DND-41 (cell line): ENCODE measurements around the gene LDHAL6A.

Source experiments
- EZH2 ChIP-seq: IDR thresholded peaks from 3 replicates; pipeline ENCODE4 v1.6.1; 2012; ENCODE audit warnings: borderline replicate concordance, low read depth, mild to moderate bottlenecking, moderate library complexity, low read length, inconsistent platforms; ENCODE audit not compliant: severe bottlenecking
- TF ChIP-seq, protein P1 (sequence below): IDR thresholded peaks from 2 replicates; pipeline ENCODE4 v1.5.1; 2012; ENCODE audit warnings: borderline replicate concordance, low read length, moderate library complexity, mild to moderate bottlenecking; ENCODE audit not compliant: poor library complexity, severe bottlenecking; ENCODE audit errors: extremely low read depth

DNA sequence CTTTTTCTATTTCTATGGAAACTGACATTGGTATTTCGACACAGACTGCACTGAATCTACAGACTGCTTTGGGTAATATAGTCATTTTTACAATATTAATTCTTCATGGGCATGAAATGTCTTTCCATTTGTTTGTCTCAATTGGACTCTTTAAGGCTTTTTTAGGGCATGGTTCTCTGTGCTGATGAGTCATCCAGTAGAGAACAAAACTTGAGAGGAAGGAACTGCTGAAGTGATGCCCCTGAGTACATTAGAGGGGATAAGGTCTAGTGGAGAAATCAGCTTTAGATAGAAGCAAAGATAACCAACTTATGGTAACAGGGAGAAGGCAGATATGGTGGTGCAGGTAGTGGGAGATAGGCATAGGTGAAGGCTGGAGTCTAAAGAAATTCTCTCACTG is 46.0 kb downstream of the LDHAL6A start:
- TF ChIP-seq EZH2, result no peak
- TF ChIP-seq, protein P1, sequence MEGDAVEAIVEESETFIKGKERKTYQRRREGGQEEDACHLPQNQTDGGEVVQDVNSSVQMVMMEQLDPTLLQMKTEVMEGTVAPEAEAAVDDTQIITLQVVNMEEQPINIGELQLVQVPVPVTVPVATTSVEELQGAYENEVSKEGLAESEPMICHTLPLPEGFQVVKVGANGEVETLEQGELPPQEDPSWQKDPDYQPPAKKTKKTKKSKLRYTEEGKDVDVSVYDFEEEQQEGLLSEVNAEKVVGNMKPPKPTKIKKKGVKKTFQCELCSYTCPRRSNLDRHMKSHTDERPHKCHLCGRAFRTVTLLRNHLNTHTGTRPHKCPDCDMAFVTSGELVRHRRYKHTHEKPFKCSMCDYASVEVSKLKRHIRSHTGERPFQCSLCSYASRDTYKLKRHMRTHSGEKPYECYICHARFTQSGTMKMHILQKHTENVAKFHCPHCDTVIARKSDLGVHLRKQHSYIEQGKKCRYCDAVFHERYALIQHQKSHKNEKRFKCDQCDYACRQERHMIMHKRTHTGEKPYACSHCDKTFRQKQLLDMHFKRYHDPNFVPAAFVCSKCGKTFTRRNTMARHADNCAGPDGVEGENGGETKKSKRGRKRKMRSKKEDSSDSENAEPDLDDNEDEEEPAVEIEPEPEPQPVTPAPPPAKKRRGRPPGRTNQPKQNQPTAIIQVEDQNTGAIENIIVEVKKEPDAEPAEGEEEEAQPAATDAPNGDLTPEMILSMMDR, result no peak
